DOHH2 (cell line): Measurements from ENCODE around the gene HOXC9.

Experiments
- H3F3A ChIP-seq: fragments of 200-600 bp; sonication (generic), shearing (Covaris generic); 2 replicates; pipeline ENCODE4 v1.6.0; 2016; ENCODE audit warnings: antibody characterized with exemption, mild to moderate bottlenecking; ENCODE audit not compliant: control insufficient read depth, insufficient read depth
- H3K27ac ChIP-seq: fragments of 200-600 bp; sonication (generic); 2 replicates; pipeline ENCODE4 v1.5.1; 2014; ENCODE audit warnings: low read depth, mild to moderate bottlenecking, low read length, moderate library complexity
- H3K27me3 ChIP-seq: fragments of 200-600 bp; sonication (generic); 2 replicates; pipeline ENCODE4 v1.6.1; 2014; ENCODE audit warnings: mild to moderate bottlenecking, low read length, mixed read lengths; ENCODE audit not compliant: control insufficient read depth
- H3K36me3 ChIP-seq: fragments of 200-600 bp; sonication (generic); 2 replicates; pipeline ENCODE4 v1.6.1; 2014; ENCODE audit warnings: mild to moderate bottlenecking, low read length, moderate library complexity, mixed read lengths; ENCODE audit not compliant: control insufficient read depth
- H3K4me1 ChIP-seq: fragments of 200-600 bp; sonication (generic); 2 replicates; pipeline ENCODE4 v1.6.1; 2014; ENCODE audit warnings: mild to moderate bottlenecking, low read length, mixed read lengths; ENCODE audit not compliant: control insufficient read depth
- H3K4me2 ChIP-seq: fragments of 200-600 bp; sonication (generic); 2 replicates; pipeline ENCODE4 v1.6.0; 2014; ENCODE audit warnings: mild to moderate bottlenecking, low read length, moderate library complexity
- H3K4me3 ChIP-seq: fragments of 200-600 bp; sonication (generic); 2 replicates; pipeline ENCODE4 v1.5.1; 2014; ENCODE audit warnings: mild to moderate bottlenecking, low read length, mixed read lengths
- H3K79me2 ChIP-seq: fragments of 200-600 bp; sonication (generic); 2 replicates; pipeline ENCODE4 v1.6.1; 2014; ENCODE audit warnings: mild to moderate bottlenecking, low read length, mixed read lengths; ENCODE audit not compliant: control insufficient read depth
- H3K9me2 ChIP-seq: fragments of 200-600 bp; sonication (generic); replicated peaks from 2 replicates; pipeline ENCODE4 v1.6.1; 2014; ENCODE audit warnings: mild to moderate bottlenecking, low read length, mixed read lengths; ENCODE audit not compliant: control insufficient read depth
- H3K9me3 ChIP-seq: fragments of 200-600 bp; sonication (generic); 2 replicates; pipeline ENCODE4 v1.6.1; 2014; ENCODE audit warnings: antibody characterized with exemption, low read length, mixed read lengths; ENCODE audit not compliant: control insufficient read depth, insufficient read depth
- H4K20me1 ChIP-seq: fragments of 200-600 bp; sonication (generic); 2 replicates; pipeline ENCODE4 v1.6.0; 2014; ENCODE audit warnings: low read depth, mild to moderate bottlenecking, antibody characterized with exemption, low read length, moderate library complexity; ENCODE audit not compliant: control insufficient read depth, insufficient read depth
- CTCF ChIP-seq: fragments of 200-600 bp; sonication (generic); IDR thresholded peaks from one replicate; pipeline ENCODE4 v1.5.1; 2014; ENCODE audit warnings: antibody characterized with exemption, mild to moderate bottlenecking, low read depth, low read length; ENCODE audit not compliant: poor library complexity, severe bottlenecking
- EZH2phosphoT487 ChIP-seq: fragments of 200-600 bp; sonication (generic); IDR thresholded peaks from 2 replicates; pipeline ENCODE4 v1.6.1; 2017; ENCODE audit warnings: borderline replicate concordance, mild to moderate bottlenecking, antibody characterized with exemption, low read length, moderate library complexity, mixed read lengths

Gene HOXC9

DNA sequence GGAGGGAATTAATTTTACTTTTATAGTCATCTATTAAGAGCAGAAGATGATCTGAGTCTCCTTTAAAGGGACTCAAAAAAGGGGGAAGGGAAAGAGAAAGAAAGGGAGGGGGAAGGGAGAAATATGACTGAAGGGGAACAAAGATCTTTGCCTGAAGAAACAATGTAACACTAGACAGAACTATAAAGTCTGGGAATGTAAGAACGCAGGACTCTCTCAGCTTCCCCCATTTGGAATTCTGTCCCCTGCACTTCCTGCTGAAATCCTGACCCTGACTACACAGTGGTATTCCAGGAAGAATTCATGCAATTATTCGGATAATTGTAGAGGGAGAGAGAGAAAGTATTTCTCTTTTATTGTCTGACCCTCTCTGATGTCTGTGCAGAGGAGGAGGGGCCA lies 35.6 kb upstream of the HOXC9 start:
- Histone ChIP-seq H3K27me3 (peaks cover 69% of the 10 kb centered on the region), H3K36me3 (no peaks in the 10 kb centered on the region), H3K9me3 (no peaks in the 10 kb centered on the region), H3K9me2 (no peaks in the 10 kb centered on the region), H3F3A (no peaks in the 10 kb centered on the region), H3K79me2 (no peaks in the 10 kb centered on the region), H3K4me2 (no peak overlapping the region), H4K20me1 (no peaks in the 10 kb centered on the region), H3K4me1 (peaks cover 7% of the 10 kb centered on the region), H3K4me3 (no peak overlapping the region), H3K27ac (no peak overlapping the region)
- TF ChIP-seq EZH2phosphoT487 (no peak), CTCF (no peak)

DNA sequence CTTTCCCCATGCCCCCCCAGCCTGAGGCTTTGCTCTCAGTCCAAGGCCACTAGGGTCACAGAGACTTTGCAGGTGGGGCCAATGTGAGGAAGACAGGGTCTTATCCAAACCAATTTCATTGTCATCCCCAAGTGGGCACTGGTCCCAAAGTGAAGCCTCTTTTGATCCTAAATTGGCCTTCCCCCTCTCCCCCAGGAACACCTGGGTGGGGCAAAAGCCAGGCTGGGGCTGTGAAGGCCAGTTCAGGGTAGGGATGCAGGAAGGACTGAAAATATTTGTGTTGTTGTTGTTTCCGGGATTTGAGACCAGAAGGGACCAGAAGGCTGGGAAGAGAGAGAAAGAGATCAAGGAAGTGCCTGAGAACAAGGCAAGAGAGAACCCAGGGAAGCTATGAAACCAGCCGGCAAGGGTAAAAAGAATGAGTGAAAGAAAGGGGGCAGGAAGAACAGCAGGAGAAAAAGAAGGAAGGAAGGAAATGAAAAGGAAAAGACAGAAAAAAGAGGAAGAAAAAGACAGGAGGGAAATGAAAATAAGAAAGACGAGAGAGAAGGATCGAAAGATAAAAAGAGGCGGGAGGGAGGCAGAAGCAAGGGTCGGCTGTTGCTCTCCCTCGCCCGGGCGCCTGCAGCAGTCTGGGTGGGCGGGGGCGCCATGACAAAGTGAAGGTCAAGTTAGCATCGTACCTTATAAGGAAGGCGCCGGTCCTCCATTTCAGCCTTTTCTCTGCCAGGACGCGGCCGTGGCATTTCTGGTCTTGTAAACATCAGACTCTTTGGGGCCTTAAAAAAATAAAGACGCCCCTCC lies 34.5 kb upstream of the HOXC9 start:
- no peaks in the 10 kb centered on the region for H3K9me3 ChIP-seq
- TF ChIP-seq EZH2phosphoT487 (no peak), CTCF (no peak)
- no peak overlapping the region for H3K4me2 ChIP-seq
- no peaks in the 10 kb centered on the region for H3F3A ChIP-seq
- H3K4me3 ChIP-seq: no peak overlapping the region
- H3K27me3 ChIP-seq: peaks cover 76% of the 10 kb centered on the region
- no peaks in the 10 kb centered on the region for H3K36me3 ChIP-seq
- H4K20me1 ChIP-seq: no peaks in the 10 kb centered on the region
- no peaks in the 10 kb centered on the region for H3K79me2 ChIP-seq
- no peaks in the 10 kb centered on the region for H3K9me2 ChIP-seq
- no peak overlapping the region for H3K27ac ChIP-seq
- peaks cover 7% of the 10 kb centered on the region for H3K4me1 ChIP-seq

- peaks cover 81% of the 10 kb centered on the region for H3K27me3 ChIP-seq
Measured at GRCh38 chr12:53966085-53966384, 33.9 kb upstream of the HOXC9 start.

More at GRCh38 chr12:53966085-53966384, 33.9 kb upstream of the HOXC9 start:
- TF ChIP-seq CTCF (no peak), EZH2phosphoT487 (no peak)
- Histone ChIP-seq H3K9me2 (no peaks in the 10 kb centered on the region), H4K20me1 (no peaks in the 10 kb centered on the region), H3F3A (no peaks in the 10 kb centered on the region), H3K27ac (no peak overlapping the region), H3K9me3 (no peaks in the 10 kb centered on the region), H3K4me2 (no peak overlapping the region), H3K79me2 (no peaks in the 10 kb centered on the region), H3K36me3 (no peaks in the 10 kb centered on the region), H3K4me1 (peaks cover 7% of the 10 kb centered on the region), H3K4me3 (no peak overlapping the region)
